Thyroid gland (tissue), 4 donors: ENCODE measurements around the gene LRFN2. TPM values are rescaled to one million over a fixed set of nuclear protein-coding genes. Genes with fewer than 3 reads are reported as not detected.

Experiments
- DNase-seq, 2 donors: peaks; one replicate each; pipeline ENCODE4 v3.0.0-alpha.2; 2019
- H3K27ac ChIP-seq, 3 donors: fragments of 200-600 bp; sonication (generic); 1 replicate in 2 of 3; 2 replicates in 1 of 3; pipeline ENCODE4 v1.5.1; 2016 to 2019; ENCODE audit warnings: mild to moderate bottlenecking in 1 of 3, moderate library complexity in 1 of 3
- H3K27me3 ChIP-seq: fragments of 200-600 bp; sonication (generic); one replicate; pipeline ENCODE4 v1.5.1; 2019
- H3K36me3 ChIP-seq, 2 donors: fragments of 200-600 bp; sonication (generic); one replicate each; pipeline ENCODE4 v1.5.1; 2016 to 2019
- H3K4me1 ChIP-seq, 2 donors: fragments of 200-600 bp; sonication (generic); one replicate each; pipeline ENCODE4 v1.5.1; 2017 to 2019
- H3K4me3 ChIP-seq, 3 donors: fragments of 200-600 bp; sonication (generic); replicated peaks in 1 of 3; 1 replicate in 2 of 3; 2 replicates in 1 of 3; pipeline ENCODE4 v1.5.1; 2016; ENCODE audit warnings: mild to moderate bottlenecking in 1 of 3
- H3K9me3 ChIP-seq: fragments of 200-600 bp; sonication (generic); one replicate; pipeline ENCODE4 v1.5.1; 2017
- CTCF ChIP-seq, 6 experiments: fragments of 200-600 bp in 3 of 6; fragments of 450-650 bp in 3 of 6; sonication (generic) in 3 of 6; IDR thresholded peaks; one replicate each; pipeline ENCODE4 v1.5.1; 2016 to 2019; ENCODE audit warnings: antibody characterized with exemption in 6 of 6, mild to moderate bottlenecking in 2 of 6, inconsistent platforms in 1 of 6, moderate library complexity in 1 of 6
- POLR2A ChIP-seq, 2 donors: fragments of 450-650 bp; IDR thresholded peaks; one replicate each; pipeline ENCODE4 v1.6.1; 2017; ENCODE audit warnings: antibody characterized with exemption in 2 of 2, mild to moderate bottlenecking in 2 of 2, moderate library complexity in 1 of 2
- WGBS, 2 donors: methylation state at CpG; one replicate each; pipeline ENCODE4 v1.1.5; 2017; 5-methylcytosine and 5-hydroxymethylcytosine counted together
- intact Hi-C: fragments of 100-400 bp; cut with DNase I; formaldehyde crosslinking; loops from one replicate; pipeline ENCODE4 v1.15.1; 2023
- total RNA-seq, 4 donors: library from RNA; depleted of rRNA; stranded (reverse); fragments of >200 nt; gene quantifications; one replicate each; pipeline ENCODE4 v1.2.3, GENCODE V29; 2016

The LRFN2 gene
- total RNA-seq, 4 donors from 2014 or later = 0.13 TPM; not detected in 3

- Histone ChIP-seq H3K4me1 (peaks cover 4 to 7% of the 10 kb centered on the region in 2 donors), H3K36me3 (no peaks in the 10 kb centered on the region), H3K27me3 (no peaks in the 10 kb centered on the region), H3K9me3 (no peaks in the 10 kb centered on the region), H3K27ac (no peak overlapping the region), H3K4me3 (no peak overlapping the region)
- TF ChIP-seq POLR2A (IDR thresholded peaks at IDR 0.05) = no peak
- no peak for TF ChIP-seq CTCF (IDR thresholded peaks at IDR 0.05)
- intact Hi-C loops = no loop called here
- no peak for DNase-seq
- 94 to 100% methylated on average over 1 of the region's 1 CpG for WGBS, 2 donors
These were observed 232.1 kb downstream of the LRFN2 start for GRCh38 chr6:40355066-40355465.

- Histone ChIP-seq H3K36me3 (no peaks in the 10 kb centered on the region), H3K9me3 (no peaks in the 10 kb centered on the region), H3K27me3 (no peaks in the 10 kb centered on the region), H3K4me1 (peaks cover 0 to 1% of the 10 kb centered on the region in 2 donors), H3K27ac (no peak overlapping the region), H3K4me3 (no peak overlapping the region)
- intact Hi-C loops = no loop called here
- DNase-seq = no peak
- TF ChIP-seq POLR2A (IDR thresholded peaks at IDR 0.05) = no peak
- TF ChIP-seq CTCF (IDR thresholded peaks at IDR 0.05) = no peak
These were observed 233.2 kb downstream of the LRFN2 start for GRCh38 chr6:40353967-40354452.

- 74 to 83% methylated on average over 6 of the region's 6 CpGs for WGBS, 2 donors
- no peak for DNase-seq
- intact Hi-C loops = no loop called here
- no peaks in the 10 kb centered on the region for H3K9me3 ChIP-seq
- H3K36me3 ChIP-seq = no peaks in the 10 kb centered on the region
- H3K4me1 ChIP-seq = no peaks in the 10 kb centered on the region
- H3K27me3 ChIP-seq = no peaks in the 10 kb centered on the region
- no peak overlapping the region for H3K4me3 ChIP-seq
- TF ChIP-seq POLR2A (IDR thresholded peaks at IDR 0.05) (no peak), CTCF (IDR thresholded peaks at IDR 0.05) (no peak)
- H3K27ac ChIP-seq = no peak overlapping the region
These were observed 233.8 kb downstream of the LRFN2 start for GRCh38 chr6:40353197-40353966.

GRCh38 chr6:40352527-40353170, 234.5 kb downstream of the LRFN2 start:
- H3K36me3 ChIP-seq = no peaks in the 10 kb centered on the region
- TF ChIP-seq CTCF (IDR thresholded peaks at IDR 0.05) (no peak), POLR2A (IDR thresholded peaks at IDR 0.05) (no peak)
- intact Hi-C loops = no loop called here
- H3K27ac ChIP-seq = no peak overlapping the region
- WGBS, 2 donors = 76 to 79% methylated on average over 6 of the region's 6 CpGs
- no peaks in the 10 kb centered on the region for H3K27me3 ChIP-seq
- no peak for DNase-seq
- H3K9me3 ChIP-seq = no peaks in the 10 kb centered on the region
- no peak overlapping the region for H3K4me3 ChIP-seq
- no peaks in the 10 kb centered on the region for H3K4me1 ChIP-seq

GRCh38 chr6:40352006-40352405, 235.2 kb downstream of the LRFN2 start:
- Histone ChIP-seq H3K27me3 (no peaks in the 10 kb centered on the region), H3K9me3 (no peaks in the 10 kb centered on the region), H3K27ac (no peak overlapping the region), H3K36me3 (no peaks in the 10 kb centered on the region), H3K4me1 (no peaks in the 10 kb centered on the region), H3K4me3 (no peak overlapping the region)
- no peak for TF ChIP-seq CTCF (IDR thresholded peaks at IDR 0.05)
- TF ChIP-seq POLR2A (IDR thresholded peaks at IDR 0.05) = no peak
- DNase-seq = no peak
- 50 to 67% methylated on average over 1 of the region's 1 CpG for WGBS, 2 donors
- intact Hi-C loops = no loop called here
